Kidney glomerular epithelial cell (primary cell): ENCODE results near the gene ARV1.

ENCODE experiments used
- DNase-seq: peaks from one replicate; lab custom pipeline; 2025; lab: John Stamatoyannopoulos, UW

The ARV1 gene

DNA sequence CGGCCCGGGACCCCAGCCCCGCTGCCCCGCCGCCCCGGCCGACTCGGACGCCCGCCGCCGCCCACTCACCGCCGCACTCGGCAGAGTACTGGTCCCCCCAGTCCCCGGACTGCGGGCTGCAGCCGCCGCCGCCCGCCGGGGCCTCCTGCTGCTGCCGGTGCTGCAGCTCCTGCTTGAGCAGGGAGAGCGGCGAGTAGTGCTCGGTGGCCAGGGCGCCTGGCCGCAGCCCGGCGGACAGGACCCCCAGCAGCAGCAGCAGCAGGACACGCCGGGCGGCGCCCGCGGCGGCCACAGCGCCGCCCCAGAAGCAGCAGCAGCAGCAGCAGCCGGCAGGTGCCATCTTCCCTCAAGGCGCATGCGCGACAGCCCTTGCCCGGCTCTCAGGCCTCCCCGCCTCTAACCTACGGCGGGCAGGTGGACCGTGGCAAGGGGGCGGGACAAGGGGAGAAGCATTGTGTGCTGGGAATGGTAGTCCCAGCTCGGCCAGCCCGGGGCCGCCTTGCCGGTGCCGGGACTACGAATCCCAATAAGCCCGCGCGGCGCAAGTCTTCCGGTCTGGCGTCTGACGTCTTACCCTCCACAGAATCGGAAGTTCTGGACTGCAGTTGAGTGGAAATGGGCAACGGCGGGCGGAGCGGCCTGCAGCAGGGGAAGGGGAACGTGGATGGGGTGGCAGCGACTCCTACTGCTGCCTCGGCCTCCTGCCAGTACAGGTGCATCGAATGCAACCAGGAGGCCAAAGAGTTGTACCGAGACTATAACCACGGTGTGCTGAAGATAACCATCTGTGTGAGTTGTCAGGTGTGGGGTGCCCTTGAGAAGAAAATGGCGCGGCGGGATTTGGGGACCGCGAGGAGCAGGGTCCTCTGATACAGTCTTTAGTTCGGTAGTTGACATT, at the start of gene ARV1, which contains the start of gene TTC13:
TSS of gene ARV1 (plus strand) at position 604 of the 898 bp plus-strand sequence. CDS start at position 616, 12 bp downstream.
TSS of gene TTC13 (minus strand) at position 371 of the 898 bp plus-strand sequence. CDS start at position 340, 31 bp downstream.
- peak; percentile 98 for DNase-seq

DNA sequence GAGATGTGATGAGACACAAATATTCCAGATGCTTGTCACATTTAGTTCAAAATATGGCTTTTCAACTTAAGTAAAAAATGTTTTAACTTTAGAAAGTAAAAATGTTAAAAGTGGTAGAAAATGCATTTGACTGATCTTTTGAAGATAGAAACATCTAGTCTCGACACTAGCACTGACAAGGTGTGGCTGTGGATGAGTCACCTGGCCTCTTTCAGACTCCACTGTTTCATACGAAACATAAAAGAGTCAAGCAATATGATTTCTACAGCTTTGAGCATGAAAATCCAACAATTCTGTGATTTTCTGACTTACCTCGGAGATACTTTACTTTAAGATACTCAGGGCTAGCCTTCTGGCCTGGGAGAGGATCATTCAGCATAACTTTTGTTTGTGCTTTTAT, 47.9 kb upstream of the ARV1 start:
- no peak for DNase-seq

DNA sequence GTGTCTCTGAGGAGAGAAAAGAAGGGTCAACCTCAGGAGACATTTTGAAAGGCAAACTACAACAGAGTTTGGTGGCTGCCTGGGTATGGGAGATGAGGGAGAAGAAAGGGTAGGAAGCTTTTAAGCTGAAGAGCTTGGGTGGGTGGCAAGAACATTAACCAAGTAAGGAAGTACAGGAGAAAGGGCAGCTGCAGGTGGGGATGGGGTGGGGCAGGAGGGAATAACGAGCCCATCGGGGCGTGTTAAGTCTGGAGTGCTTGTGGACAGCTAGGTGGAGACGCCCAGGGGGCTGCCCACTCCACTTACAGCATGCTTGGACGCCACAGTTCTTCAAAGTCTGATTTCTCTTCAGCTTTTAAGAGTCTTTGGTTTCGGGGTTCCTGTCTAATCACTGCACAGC, 43.0 kb upstream of the ARV1 start:
- DNase-seq = no peak

DNA sequence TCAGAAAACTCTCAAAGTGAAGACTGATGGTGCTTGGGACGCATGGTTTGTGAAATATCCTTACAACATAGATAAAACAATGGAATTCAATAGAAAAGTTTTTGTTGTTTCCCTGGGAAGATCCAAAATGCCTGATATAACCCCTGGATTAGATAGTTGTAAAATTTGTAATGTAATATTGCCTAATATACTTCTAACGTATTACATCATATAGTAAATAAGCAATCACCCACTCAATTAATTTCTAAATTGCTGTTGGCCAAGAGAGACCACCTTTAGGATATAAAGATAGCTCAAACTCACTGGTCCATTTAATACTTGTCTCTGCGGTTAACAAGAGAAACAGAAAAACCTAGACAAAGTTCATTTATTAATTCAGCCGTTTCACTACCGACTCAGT, 42.4 kb upstream of the ARV1 start:
- DNase-seq = no peak

DNA sequence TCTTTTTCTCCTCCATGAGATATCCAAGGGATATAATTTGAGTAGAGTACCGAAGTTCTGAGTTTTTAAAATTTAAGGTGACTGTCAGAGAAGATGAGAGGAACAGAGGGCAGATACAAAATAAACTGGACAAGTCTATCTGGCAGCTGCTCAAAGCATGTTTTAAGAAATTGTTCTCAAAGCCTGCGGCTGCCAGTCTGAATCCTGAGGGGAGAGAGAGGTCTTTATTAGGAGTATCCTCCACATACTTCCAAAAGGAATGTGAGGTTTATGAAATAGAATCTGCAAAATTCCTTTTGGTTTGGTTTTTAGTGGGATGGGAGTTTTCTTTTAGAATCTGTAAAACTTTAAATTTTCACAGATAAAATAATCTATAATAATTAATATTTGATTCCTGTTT, 41.5 kb upstream of the ARV1 start:
- DNase-seq = no peak

DNA sequence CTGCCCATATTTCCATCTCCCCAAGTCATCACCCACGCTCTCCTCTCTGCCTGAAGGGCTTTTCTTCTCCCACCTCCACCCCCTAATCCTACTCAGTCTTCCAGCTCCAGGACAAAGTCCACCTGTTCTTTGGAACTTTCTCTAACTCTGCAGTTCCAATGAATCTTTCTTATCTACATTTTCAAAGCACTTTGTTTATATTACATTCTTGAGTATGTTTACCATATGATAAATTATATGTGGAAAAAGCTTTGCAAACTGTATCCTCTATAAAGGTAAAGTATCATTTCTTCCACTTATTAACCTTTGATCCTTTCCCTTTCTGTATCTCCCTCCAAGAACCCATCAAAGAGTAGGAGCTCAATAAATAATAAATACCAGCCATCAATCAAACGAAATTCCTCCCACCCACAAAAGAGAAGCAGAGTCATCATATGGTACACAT, 39.9 kb upstream of the ARV1 start:
- no peak for DNase-seq

DNA sequence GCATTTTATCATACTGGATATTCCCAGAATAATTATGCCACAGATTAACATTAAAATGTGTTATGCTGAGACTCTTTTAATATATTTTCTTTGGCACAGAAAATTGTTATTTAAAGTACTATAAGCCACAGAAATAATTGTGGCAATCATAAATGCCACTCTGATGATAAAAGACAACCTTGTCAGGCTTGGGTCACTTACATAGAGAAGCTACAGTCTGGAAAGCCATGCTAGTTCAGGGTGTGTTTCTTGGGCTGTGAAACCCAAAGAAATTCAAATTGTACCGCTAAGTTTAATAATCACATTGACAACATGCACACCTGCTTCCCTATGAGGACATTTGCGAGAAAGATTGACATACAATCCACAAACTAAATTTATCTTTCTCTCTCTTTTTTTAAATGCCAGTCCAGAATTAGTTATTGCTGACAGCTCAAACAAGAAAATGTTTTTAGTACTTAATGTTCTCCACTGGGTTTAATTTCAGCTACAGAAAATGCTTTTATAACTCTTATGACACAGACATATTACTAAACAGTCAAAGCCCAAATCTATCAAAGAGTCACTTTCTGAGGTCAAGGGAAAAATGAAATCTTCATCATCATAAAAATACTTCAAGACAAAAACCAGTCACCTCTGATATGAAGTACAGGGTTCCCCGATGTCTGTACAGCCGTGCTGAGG, 38.9 kb upstream of the ARV1 start:
- no peak for DNase-seq

DNA sequence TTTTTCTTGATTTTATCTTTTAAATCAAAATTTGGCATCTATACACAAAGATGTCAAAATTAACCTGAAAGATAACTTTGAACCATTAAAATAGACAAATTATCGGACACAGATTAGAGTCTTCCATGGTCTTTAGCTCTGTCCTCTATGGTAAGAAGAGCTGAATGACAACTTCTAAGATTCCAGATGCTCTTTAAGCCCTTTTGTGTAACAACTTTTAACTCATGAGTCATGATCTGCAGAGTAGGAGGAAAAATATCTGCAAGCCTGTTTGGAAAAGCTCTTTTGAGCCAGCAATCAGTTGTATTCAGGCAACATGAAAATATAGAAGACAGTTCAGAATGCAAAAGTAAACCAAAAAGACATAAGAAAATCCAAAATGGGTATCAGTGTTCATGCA, 38.0 kb upstream of the ARV1 start:
- DNase-seq = no peak

DNA sequence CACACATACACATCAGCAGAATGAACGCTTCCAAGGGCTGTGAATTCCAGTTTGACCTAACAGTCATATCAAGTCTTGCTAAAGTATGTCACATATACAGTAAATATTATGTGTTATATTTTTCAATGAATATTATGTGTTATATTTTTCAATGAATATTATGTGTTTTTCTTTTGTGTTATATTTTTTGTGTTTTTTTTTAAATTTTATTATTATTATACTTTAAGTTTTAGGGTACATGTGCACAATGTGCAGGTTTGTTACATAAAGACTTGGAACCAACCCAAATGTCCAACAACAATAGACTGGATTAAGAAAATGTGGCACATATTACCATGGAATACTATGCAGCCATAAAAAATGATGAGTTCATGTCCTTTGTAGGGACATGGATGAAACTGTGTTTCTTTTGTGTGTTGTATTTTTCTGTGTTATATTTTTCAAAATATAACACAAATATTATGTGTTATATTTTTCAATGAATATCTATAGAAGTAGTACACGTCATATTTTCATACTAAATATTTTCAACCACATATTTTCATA, 35.8 kb upstream of the ARV1 start:
- no peak for DNase-seq

DNA sequence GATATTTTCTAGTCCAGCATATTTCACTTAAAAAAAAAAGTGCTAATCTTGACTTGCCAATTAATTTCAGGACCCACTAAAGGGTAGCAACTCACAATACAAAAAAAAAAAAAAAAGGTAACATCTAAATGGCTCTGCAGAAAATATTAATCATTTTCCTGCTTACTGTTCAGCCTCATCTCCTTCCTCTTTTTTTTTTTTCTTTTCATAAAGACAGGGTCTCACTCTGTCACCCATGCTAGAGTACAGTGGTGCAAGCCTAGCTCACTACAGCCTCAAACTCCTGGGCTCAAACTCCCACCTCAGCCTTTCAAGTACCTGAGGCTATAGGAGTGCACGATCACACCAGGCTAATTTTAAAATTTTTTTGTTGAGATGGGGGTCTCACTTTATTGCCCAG, 30.6 kb upstream of the ARV1 start:
- no peak for DNase-seq

DNA sequence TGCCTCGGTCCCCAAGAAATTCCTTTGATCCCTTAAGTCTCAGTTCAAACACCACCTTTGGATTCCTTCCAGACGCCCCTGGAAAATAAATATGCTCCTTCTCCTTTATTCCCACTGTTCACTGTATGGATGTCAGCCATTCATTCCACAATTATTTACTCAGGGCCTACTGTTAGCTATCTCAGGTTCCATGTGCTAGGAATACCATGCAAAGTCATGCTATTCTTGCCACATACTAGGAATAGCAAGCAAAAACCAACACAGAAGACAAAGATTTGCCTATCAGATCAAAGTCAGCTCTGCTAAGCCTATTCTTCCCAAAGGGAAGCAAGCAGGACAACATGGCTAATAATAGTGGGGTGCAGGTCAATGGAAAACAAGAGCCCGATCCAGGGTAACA, 30.0 kb upstream of the ARV1 start:
- no peak for DNase-seq

DNA sequence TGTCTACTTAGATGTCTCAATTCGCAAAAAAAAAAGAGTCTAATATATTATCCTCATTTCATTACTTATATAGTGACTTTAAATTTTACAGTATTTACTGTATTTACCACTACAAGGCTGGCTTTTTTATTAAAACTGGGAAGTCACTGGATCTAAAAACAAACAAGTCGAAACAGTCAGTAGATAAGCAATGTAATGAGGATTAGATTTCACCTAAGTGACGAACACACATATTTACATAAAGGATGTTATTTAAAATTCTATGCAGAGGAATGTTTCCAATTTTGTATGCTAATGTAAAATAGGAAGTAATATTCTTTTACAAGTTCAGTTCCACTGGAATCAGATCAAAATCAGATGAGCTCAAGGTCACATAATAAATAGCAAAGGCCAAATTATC, 28.5 kb upstream of the ARV1 start:
- DNase-seq = no peak

DNA sequence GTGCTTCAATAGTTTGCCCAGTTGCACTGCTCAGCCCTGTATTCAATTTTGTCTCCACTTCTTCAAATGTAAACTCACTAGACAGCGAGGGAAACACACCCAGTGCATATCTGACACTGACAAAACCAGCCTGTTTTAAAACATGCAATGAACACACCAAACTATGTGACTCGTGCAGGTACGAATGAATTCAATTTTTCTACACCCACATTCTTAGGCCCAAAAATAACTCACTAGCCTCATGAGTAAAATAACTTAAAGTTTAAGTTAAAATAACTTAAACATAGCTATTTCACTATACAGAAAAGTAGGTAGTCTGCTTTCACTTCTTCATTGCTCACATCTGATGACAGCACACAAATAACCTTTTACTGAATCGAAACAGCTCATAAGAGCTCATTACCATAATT, 21.3 kb upstream of the ARV1 start:
- no peak for DNase-seq

DNA sequence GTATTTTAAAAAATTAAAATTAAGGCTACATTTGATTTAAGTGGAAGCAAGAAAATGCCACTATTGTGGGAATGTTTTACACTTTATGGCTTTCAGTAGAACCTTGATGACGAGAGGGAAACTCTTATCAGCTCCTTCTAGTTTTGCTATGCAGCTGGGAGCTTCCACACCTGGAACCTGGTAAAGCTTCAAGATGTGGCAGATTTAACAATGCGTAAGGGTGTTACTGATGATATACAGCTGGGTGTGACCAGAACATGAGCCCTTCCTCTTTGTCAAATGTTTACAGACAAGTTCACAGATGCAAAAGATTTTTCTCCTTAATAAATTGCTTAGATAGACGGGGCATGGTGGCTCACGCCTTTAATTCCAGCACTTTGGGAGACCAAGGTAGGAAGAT, 20.5 kb upstream of the ARV1 start:
- no peak for DNase-seq

DNA sequence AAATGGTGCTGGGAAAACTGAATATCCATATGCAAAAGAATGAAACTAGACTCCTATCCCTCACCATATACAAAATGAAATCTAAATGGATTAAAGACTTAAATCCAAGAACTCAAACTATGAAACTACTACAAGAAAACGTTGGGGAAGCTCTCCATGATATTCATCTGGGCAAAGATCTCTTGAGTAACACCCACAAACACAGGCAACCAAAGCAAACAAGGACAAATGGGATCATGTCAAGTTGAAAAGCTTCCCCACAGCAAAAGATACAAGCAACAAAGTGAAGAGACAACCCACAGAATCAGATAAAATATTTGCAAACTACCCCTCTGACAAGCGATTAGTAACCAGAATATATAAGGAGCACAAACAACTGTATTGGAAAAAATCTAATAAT, 14.0 kb upstream of the ARV1 start:
- no peak for DNase-seq

DNA sequence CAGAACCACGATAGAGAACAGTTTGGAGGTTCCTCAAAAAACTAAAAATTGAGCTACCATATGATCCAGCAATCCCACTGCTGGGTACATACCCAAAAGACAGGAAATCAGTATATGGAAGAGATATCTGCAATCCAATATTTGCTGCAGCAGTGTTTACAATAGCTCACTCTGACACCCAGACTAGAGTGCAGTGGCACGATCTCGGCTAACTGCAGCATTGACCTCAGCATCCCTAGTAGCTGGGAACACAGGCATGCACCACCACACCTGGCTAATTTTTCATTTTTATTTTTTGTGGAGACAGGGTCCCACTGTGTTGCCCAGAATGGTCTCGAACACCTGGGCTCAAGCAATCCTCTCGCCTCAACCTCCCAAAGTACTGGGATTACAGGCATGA, 13.4 kb upstream of the ARV1 start:
- DNase-seq = no peak

DNA sequence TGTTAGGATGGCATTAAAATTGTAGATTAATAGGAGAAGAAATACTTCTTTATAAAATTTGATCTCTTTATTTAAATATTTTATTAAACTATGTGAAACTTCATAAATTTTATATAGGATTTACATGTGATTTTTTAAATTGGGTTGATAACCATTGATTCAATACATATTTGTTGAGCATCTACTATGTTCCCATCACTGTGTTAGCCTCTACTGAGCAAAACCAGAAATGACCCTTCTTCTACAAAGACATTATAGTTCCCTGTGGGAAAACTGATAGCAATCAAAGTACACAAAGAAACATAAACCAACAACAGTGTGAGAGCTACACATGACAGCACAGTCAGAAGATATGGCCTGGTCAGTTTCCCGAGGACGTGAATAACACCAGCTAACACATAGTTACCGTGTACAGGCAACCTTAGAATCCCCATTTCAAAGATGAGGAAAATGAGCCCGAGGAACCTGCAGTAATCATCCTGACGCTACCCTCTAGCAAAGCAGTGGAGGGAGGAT, 12.5 kb upstream of the ARV1 start:
- DNase-seq = no peak

DNA sequence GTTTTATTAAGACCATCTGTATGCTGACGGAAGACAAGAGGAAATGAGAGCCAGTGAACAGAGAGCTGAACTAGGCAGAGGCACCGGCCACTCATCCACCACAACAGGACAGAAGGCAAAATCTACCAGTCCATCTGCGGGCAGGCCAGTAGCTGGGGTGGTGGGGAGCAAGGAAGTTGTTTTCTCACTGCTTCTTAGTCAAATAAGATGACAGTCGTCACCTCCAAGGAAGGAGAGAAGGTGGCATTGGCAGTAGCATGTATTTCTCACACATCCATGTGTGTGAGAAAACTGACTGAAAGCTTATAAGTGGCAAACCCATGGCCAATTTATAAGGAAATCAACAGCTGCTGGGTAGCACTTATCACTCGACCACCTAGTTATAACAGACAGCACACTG, 8.5 kb upstream of the ARV1 start:
- DNase-seq = no peak

DNA sequence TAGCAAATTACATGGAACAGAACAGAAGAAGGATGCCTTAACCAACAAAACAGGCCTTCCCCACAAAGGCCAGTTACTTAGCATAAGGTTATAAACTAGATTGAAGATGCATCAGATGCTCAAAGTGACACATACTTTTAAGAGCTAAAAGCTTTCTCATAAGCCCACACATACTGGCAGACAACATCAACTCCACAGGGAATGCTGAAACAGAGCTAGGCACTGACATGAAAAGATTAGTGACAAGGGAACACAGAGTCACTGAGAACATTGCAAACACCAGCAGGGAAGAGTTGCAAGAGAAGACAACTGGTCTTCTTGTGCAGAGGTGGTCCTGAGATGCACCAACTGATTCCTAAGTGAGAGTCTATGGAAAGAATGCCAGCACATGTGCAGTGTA, 7.1 kb upstream of the ARV1 start:
- no peak for DNase-seq

DNA sequence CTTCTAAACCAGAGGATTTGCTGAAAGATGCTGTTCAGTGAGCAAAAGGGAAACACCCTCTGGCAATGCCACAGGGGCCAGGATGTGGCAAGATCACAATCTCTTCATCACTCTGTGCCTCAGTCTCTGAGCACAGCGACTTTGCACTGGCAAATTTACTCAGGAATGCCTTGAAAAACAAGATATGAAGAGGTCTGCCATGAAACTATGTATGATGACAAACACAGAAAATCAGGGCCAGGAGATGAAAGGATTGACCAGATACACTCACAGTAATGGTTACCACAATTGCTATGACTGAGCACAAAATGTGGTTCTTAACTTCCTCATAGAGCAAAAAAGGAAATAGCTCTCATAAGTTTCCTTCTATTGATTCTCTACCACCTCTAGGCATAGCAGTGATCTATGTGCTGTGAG, 6.0 kb upstream of the ARV1 start:
- DNase-seq = no peak

DNA sequence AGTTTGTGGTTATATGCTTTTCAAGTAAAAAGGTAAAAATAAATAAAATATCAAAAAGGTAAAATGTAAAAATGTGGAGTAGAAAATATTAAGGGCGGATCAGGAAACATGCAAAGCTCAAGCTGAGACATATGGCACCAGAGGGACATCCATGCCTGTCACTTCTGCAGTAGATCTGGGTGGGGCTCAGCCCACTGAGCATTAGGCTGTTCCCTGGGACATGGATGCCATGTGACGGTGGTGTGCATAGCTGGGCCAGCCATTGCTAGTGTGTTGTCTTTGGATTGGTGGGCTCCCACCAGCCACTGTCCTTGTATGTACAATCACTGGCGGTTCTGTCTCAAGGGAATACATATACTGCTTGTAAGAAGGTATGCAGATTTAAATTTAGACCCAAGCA, 3.3 kb upstream of the ARV1 start:
- DNase-seq = no peak

DNA sequence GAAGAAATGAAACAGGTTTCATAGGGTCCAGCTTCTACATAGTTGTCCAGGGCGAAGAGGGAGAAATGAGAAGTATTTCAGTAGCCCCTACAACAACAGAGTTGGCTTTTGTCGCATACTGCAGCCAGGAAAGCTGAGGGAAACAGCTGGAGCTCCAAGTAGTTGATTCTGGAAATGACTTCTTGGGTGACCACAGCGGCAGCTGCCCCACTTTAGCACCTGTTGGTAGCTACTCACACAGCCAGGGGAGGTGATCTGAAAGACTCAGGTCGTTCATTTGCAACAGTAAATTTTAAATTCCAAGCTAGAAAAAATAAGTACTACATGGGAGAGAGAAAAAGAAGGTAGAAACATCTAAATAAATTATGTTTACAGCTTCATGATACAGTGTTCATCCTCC, 2.5 kb upstream of the ARV1 start:
- DNase-seq = no peak
